Measurements from ENCODE around the gene IL17F.

IL17F gene

DNA sequence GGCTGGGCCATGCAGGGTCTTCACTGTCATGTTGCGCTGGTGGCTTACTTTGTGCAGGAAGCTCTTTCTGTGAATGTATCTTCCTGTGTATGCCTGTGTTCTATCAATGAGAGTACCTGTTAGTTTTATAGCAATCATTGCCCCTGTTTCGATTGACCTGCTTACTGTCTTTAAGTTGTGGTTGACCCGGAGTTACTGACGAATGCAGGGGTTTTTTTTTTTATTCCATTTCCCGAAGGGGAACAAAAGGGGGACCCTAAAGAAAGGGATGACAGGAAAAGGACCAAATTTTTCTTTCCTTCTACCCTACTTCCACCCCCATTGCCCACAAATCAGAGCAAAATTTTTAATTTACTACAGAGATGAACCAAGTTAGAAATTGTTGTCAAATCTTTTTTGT, at the start of gene IL17F:
TSS of gene IL17F (minus strand) at position 101 of the 400 bp plus-strand sequence. CDS start at position 30, 71 bp downstream.
- no peak for DNase-seq

DNA sequence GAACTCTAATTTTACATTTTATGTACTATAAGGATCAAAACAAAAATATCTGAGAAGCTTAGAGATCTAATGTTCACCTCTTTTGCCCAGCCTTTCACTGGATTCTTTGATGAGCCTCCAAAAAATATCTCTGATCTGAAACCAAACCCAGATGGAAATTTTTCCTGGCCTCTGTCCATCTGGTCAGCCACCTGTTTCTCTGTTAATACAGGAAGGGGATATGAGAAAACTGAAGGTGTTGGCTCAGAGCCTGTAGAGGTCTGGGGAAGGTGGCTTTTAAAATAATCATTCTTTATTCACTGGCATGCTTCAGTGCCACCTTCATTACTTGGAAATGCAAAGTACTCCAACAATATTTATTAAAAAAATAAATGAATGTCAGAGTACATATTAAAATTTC, 48.8 kb upstream of the IL17F start:
- no peak for DNase-seq

DNA sequence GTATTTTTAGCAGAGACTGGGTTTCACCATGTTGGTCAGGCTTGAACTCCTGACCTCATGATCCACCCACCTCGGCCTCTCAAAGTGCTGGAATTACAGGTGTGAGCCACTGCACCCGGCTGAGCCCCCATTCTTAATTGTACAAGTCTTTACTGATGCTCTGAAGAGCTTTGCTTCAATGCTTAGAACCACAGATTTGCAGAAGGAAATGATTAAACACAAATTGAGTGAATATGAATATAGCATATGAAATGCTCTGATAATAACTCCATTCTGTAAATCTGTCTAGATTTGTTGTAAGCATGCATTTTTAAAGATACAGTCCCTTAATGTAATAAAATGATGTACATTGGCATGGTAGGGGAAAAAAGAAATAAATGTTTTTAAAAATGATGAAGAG, 44.5 kb upstream of the IL17F start:
- DNase-seq: no peak

DNA sequence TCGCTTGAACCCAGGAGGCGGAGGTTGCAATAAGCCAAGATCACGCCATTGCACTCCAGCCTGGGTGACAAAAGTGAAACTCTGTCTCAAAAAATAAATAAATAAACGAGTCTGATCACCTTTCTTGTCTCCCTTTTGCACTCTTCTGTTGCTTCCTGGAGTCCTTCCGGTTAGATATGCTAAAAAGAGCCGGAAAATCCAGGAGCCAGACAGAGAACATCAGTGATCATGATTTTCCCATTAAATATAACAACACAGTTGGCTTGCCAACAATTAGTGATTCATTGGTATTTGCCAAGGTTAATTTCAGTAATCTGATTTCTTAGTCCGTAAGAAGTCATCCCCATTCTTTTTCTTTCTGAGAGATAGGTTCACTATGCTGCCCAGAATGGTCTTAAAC, 43.9 kb upstream of the IL17F start:
- DNase-seq: no peak

DNA sequence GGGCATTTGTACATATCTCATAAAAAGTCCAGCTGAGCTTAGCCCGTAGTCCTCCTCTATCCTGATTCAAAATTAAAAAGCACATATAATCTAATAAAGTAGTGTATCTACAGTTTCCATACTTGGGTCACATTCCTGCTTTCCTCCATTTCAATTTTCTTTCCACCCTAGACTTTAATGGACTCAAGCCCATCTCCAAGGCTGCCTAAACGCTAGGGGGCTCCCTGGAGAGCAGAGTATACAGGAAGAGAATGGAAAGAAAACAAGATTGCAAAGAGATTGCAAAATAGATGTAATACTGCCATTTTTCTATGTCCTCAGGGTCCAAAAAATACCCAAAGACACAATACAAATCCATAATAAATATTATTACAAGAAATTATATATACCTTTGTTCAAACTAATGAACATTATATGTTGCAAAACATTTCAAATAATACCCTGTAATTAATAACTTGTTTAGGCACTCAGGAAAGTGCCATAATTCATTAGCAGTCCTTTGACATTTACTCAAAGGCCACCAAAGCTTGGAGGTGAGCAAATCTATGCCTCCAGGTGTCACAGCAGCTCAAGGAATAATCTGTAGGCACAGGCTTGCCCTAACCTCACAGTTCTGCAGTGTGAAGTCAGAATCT, 42.6 kb upstream of the IL17F start:
- peak in 1 of 2 donors; percentile 49 for DNase-seq

DNA sequence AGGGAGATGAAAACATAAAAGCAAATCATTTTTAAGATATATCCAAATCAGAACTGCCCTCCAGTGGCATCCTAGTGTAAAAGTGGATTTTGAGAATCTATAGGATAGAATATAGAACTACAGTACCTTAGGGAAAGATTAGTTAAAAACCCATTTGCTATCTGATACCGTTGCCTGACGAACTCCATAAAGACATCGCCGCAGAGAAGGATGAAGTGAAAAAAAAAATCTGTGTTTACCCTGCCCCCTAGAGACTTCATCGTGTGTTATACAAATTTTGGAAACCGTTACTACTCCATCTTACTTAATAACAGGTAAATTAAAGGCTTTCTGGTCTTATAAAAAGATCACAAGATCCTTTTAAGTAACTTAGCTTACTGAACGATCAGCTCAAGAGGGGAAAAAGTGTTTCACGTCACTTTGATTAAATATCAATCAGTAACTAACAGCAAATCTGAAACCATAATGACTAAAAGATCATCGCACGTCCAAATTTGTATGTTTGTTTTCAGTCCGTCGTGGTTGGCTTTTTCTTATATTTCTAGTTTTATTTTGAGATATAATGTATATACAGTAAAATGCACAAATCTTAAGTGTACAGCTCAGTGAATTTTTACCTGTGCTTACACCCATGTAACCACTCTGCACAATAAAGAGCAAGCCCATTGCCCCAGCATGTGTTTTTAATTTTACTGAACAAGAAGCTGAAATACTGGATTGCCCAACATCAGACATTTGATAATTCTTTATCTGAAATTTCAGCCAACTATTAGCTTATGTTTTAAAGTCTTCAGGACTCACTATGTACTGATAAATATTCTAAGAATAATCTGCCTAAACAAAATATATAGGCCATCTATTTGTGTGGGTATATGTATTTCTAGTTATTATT, 41.1 kb upstream of the IL17F start:
- no peak for DNase-seq

DNA sequence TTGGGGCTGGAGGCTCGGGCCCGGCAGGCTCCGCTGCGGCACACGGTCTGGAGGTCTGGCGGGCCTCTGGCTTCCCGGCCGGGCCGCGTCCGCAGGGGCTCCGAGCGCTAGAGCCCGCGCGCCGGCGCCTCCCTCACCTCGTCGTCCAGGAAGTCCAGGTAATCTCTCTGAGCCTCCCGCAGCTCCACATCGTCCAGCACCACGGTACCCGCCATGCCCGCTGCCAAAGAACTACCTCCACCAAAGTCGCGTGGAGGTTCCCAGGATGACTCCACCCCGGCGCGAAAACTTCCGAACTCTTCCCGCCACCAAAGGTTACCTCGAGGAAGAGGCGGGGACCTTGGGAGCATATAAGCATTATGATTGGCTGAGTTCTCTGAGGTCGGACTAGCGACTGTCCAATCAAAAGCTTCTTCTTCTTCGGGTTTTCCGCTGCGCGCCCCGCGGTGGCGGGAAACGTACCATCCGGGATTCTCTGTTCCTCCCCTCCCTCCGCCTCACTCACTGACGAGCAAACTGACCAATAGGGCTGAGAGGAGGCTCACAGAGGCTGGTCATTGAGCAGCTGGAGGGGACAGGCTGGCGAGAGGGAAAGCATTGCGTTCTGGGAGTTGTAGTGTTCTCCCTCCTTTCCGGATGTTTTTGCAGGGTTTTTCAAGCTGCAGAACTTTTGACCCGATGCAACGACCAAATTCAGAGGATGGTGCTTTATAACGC, 40.3 kb upstream of the IL17F start, which contains the start of gene MCM3:
TSS of gene MCM3 (minus strand) at position 283 of the 717 bp plus-strand sequence. CDS start at position 215, 68 bp downstream.
- DNase-seq: peak; percentile 77 to 97

DNA sequence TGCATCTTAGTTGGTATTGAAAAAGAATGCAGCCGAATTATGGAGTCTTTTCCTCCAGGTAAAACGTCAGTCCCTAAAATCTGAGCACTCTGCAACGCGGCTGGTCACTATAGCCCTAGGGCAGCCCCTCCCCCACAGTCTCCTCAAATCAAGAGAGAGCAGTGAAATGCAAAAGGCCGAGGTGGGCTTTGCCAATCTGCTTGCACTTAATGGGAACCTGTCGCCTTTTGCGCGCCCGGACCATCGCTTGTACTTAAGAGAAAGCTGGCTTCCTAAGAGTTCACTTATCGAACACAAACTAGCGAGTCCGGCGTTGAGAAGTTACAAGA, 39.8 kb upstream of the IL17F start:
- no peak for DNase-seq

DNA sequence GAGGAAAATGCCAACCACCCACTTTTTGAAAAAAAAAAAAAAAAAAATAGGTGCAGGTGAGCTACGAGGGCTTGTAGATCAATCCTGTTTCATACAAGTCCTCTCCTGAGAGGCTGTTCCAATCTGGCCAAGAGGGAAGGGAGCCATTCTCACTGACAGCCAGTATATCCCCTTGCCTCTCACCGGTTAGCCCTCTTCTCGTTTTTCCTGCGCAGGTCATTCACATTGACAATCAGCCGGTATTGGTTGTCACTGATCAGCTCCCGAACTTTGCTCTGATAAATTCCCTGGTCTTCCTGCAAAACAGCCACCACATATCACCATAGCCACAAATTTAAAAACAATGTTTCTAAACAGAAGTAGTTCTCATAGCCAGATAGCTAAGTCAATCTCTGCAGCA, 38.8 kb upstream of the IL17F start:
- DNase-seq: no peak

DNA sequence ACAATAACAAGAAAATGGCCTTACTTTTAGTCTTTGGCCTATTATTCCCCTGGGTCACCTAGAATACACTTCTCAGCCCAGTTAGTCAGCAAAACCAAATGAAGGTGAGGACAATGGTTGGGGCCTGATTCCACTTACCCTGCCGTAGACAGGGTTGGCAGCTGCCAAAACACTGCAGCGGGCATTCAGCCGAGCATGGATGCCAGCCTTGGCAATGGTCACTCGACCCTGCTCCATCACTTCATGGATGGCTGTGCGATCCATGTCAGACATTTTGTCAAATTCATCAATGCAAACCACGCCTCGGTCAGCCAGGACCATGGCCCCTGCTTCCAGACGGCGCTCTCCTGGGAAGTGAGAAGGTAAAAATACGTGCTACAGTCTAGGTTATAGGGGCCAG, 31.8 kb upstream of the IL17F start:
- no peak for DNase-seq

DNA sequence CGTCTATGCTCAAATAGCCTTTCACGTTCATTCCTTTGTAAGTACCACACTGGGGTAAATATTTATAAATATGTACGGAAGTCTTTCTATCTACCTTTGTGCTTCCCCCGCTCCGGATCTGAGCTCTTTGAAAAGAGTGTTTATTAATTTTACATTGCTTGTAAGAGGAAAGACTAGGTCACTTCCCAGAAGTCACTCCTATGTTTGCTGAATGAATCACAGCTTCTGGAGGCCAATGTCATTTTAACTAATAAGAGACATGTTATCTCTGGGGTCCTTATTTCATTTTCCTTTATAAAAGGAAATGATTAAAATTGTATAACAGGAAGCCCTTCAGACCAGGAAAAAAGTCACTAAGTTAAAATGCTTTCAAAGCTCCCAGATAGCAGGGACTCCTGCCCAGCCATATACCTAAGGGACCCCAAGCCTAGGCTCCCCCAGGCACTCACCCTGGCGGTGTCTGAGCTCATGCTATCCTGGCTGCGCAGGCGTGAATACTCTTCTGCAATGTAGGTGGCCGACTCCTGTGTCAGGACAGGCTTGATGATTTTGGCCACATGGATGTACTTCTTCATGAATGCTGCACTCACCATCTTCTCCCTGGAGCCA, 27.7 kb upstream of the IL17F start:
- no peak for DNase-seq

DNA sequence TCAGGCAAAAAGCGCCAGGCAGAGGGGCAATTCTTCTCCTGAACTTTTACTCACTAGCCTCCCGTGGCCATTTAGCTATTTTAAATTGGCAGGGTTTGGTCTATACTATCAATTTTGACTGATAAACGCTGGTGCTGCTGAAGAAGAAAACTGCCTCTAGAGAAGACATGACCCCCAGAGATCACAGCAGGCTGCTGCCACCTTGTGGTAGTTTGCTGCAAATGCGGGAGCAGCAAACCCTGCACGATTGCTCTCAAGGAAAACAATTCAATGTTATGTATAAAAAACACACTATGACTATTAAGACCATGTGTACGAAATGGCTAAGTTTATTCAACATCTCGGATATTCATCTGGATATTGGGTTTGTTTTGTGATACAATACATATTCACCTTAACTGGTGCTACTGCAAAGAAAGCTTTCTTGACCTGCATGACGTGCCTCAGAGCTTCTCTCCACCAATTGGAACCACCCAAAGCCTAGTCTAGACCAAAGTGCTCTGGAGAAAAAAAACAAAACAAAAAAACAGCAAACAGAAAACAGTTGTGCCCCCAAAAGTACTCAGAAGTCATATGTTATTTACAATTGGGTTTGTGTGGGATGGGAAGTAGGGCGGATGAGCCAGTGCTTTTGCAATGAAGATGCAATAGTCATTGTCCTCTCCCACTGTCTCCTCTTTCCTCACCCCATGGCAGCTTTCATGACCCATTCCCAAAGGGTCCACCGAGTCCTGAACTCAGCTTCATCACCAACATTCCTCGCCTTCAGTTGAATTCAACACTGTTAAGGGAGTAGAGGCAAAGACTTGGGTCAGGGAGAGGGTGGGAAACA, 19.6 kb upstream of the IL17F start:
- peak; percentile 3 for DNase-seq

DNA sequence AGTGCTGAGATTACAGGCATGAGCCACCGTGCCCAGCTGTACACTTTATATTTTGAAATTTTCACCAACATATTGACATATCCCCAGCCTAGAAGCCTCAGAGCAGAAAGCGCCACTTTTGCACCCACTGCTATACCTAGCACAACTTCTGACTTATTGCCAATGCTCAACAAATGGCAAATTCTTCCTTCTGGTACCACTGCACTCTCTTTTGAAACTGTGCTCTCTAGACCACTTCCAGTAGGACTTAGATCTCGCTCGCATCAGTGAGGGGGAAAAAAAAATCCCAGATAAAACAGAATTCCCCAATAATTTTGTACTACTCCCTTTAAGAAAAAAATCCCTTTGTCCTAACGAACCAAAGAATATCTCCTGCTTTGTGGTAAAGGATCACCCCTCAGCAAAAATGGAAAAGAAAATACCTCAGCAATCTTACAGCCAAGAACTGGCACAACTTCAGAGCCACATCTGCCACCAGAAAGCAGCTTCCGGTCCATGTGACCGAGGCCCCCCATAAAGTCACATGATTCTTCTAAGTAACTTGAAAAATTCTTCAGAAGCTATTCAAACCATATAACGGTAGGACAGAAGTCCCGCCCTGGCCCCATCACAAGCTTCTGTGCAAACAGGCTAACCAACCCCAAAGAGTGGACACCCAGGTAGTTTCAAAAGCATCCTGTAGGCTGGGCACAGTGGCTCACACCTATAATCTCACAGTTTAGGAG, 18.5 kb upstream of the IL17F start:
- no peak for DNase-seq

DNA sequence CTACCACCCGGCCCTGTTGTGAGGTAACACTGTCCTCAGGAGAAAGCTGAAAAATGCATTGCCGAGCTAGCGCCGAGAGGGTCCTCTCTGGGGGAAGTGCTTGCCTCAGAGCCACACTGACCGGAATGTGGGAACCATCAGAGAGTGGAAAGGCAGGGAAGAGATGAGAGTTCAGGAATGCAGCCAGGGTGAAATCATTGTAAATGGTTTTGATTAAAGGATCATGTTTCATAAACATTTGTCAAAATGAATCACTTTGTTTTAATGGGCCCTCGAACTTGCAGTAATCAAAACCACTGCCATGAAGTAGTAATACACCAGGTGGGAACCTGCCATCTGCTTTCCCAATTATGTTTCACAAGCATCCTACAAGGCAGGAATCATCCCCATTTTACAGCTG, 16.9 kb upstream of the IL17F start:
- no peak for DNase-seq

DNA sequence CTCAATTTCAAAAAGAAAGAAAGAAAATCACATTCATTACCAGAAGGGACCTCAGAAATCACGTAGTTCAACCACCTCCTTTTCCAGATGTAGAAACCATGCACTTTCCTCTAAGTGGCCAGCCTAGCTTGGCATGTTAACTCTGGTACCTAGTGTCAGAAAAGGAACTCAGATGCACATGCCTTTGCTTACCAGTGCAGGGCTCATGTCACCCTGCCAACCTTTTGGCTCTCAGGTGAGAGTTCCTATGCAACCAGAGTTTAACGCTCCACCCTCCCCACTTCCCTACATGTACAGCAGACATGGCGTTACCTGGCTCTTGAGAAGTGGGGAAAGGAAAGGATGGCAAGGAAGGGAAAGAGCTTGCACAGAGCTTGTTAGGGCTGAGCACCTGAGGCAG, 16.3 kb upstream of the IL17F start:
- no peak for DNase-seq

DNA sequence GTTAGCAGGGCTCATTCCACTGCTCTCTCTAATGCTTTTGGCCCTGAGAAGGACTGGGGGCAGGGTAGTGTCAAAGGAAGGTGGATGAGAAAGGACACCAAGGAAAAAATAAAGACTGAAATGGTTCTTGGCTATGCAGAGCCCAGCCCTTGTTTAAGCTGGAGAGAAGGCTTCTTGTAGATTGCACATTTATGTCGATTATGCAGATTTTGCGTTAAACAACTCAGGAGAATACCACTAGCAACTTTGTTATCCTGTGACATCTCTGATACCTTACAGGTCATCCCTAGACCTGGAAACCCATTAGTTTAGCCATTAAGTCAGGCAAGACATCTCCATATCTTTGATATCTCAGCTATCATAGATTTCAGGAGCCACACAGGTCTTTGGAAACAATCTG, 11.1 kb upstream of the IL17F start:
- DNase-seq: no peak

DNA sequence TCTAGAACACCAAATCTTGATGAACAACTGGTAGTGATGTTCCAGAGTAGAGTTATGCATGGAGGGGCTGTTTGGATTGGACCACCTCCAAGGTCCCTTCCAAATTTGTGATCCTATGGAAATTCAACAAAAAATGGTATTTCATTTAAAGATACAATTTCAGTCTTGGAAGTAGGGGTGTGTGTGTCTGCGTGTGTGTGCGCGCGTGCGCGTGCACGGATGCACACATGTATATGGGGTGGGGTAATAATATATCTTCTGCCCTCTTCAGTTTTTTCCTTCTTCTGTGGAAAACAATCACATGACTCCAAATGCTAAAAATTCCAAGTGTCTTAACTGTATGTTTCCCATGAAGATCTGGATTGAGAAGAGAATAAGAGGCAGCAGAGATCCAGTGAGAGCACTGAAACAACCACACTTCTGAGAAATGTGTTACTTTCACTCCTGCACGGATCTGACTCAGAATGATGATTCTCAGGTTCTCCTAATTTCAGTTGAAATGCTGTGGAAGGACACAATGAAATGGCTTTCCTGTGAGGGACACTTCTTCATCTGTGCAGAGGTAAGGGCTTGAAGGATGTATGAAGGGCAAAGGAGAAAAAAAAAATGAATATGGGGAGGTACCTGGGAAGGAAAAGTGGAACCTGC, 10.6 kb upstream of the IL17F start:
- no peak for DNase-seq

DNA sequence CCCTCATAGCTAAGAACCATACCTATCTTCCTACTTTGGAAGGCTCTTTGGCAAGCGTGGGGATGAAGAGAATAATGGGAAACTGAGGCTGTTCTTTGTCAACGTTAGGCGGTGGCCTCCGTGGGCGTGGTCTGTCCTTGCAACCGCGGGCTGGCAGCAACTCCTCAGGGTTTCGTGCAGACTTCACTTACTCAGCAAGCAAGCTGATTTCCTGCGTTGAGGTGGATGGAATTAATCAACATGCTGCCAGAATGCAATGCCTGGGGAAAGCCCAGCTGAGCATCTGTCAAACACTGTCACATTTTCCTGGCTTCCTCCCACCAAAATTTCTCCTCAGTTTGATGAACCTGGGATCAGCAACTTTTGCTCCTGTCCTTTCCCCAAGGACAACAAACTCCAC, 9.2 kb upstream of the IL17F start:
- no peak for DNase-seq

DNA sequence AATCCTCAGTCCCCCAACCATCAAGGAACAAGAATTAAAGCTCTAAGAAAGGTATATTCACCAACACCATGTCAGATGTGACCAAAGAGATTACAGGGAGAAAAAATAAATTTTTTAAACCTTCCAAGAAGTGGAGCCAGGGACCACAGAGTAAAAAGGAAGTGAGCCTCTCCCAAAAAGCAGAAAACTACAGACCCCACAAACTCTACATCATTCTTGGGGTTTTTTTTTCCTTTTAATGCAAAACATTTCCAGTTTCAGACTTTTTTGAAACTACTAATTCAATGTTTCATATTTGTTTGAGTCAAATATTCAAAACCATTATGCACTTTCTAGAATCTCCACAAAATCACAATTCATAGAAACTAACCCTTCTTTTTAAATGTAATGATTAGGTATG, 6.8 kb upstream of the IL17F start:
- no peak for DNase-seq

DNA sequence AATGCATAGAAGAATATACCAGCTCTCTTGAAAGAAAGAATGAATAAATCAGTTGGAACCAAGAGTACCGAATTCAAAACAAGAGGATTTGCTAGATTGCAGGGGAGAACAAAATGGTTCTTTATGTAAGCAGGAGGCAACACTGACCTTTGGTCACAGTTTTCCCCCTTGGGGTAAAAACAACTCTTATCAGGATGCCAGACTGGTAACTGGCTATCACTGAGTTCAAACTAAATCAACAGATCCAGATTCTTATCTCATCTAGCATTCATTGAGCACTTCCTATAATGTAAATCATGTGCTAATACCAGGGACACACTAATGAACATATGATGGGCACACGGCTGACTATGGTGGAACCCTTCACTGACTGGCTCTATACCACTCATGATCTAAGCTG, 4.8 kb upstream of the IL17F start:
- no peak for DNase-seq

DNA sequence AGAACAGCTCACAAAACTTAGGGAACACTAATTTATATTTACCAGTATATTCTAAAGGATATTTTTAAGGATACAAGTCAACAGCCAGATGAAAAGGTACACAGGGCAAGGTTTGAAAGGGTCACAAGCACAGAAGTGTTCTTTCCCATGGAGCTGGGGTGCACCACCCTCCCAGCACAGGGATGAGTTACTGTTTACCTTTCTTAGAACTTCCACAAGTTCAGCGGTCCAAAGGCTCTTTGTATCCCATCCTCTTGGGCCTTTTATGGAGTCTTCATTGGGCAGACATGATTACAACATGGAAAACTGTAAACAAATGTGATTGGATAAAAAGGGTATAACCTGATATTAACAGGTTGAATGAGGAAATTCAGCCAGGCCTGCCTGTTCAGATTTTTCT, 1.1 kb upstream of the IL17F start:
- DNase-seq: no peak

Measured in bone marrow (tissue), 2 donors.